ENCODE results near the gene HIBADH.

Gene HIBADH

GRCh38 chr7:27704422-27705199 lies 41.9 kb upstream of the HIBADH start:
- DNase-seq (ENCODE audit: extremely low read depth, insufficient read length): no peak
- Histone ChIP-seq H3K4me3 (replicated peaks; ENCODE audit: low read depth, low read length) (no peak overlapping the region), H3K36me3 (ENCODE audit: control insufficient read depth, insufficient read depth, low read length) (no peaks in the 10 kb centered on the region), H3K27me3 (replicated peaks; ENCODE audit: control insufficient read depth, insufficient read depth, low read length) (no peaks in the 10 kb centered on the region; the same call in 1 of the 2 replicates)
- TF ChIP-seq CTCF (IDR thresholded peaks at IDR 0.05; ENCODE audit: insufficient read depth, low read length, poor library complexity, severe bottlenecking): no peak

GRCh38 chr7:27703181-27703580 lies 40.5 kb upstream of the HIBADH start:
- Histone ChIP-seq H3K36me3 (ENCODE audit: control insufficient read depth, insufficient read depth, low read length) (no peaks in the 10 kb centered on the region), H3K4me3 (replicated peaks; ENCODE audit: low read depth, low read length) (no peak overlapping the region), H3K27me3 (replicated peaks; ENCODE audit: control insufficient read depth, insufficient read depth, low read length) (no peaks in the 10 kb centered on the region; the same call in 1 of the 2 replicates)
- no peak for DNase-seq (ENCODE audit: extremely low read depth, insufficient read length)
- no peak for TF ChIP-seq CTCF (IDR thresholded peaks at IDR 0.05; ENCODE audit: insufficient read depth, low read length, poor library complexity, severe bottlenecking)

DNA sequence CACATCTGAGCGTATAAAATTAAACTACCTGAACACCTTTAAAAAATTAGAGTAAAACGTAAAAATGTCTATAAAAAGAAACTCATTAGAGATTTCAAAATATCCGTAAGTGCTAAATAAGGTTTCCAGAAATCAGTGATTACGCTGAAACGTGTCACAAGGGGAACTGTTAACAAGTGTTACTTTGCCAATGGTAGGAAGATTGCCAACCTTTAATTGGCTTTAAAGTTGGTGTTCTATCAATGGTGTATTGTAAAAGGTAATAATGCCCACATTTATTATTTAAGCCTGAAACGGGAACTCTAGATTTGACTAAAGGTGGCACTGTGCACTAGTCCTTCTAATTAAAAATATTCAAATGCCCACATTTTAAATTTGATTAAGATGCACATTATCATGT lies 37.8 kb upstream of the HIBADH start:
- no peak for TF ChIP-seq CTCF (IDR thresholded peaks at IDR 0.05; ENCODE audit: insufficient read depth, low read length, poor library complexity, severe bottlenecking)
- no peaks in the 10 kb centered on the region; the same call in 1 of the 2 replicates for H3K27me3 ChIP-seq (replicated peaks; ENCODE audit: control insufficient read depth, insufficient read depth, low read length)
- DNase-seq (ENCODE audit: extremely low read depth, insufficient read length): no peak
- H3K36me3 ChIP-seq (ENCODE audit: control insufficient read depth, insufficient read depth, low read length): no peaks in the 10 kb centered on the region
- no peak overlapping the region for H3K4me3 ChIP-seq (replicated peaks; ENCODE audit: low read depth, low read length)

GRCh38 chr7:27699751-27700150 lies 37.1 kb upstream of the HIBADH start:
- no peak for DNase-seq (ENCODE audit: extremely low read depth, insufficient read length)
- Histone ChIP-seq H3K27me3 (replicated peaks; ENCODE audit: control insufficient read depth, insufficient read depth, low read length) (no peaks in the 10 kb centered on the region), H3K36me3 (ENCODE audit: control insufficient read depth, insufficient read depth, low read length) (no peaks in the 10 kb centered on the region), H3K4me3 (replicated peaks; ENCODE audit: low read depth, low read length) (no peak overlapping the region)
- no peak for TF ChIP-seq CTCF (IDR thresholded peaks at IDR 0.05; ENCODE audit: insufficient read depth, low read length, poor library complexity, severe bottlenecking)

GRCh38 chr7:27697861-27698430 lies 35.3 kb upstream of the HIBADH start:
- no peak for TF ChIP-seq CTCF (IDR thresholded peaks at IDR 0.05; ENCODE audit: insufficient read depth, low read length, poor library complexity, severe bottlenecking)
- H3K27me3 ChIP-seq (replicated peaks; ENCODE audit: control insufficient read depth, insufficient read depth, low read length): no peaks in the 10 kb centered on the region
- H3K4me3 ChIP-seq (replicated peaks; ENCODE audit: low read depth, low read length): no peak overlapping the region
- no peaks in the 10 kb centered on the region for H3K36me3 ChIP-seq (ENCODE audit: control insufficient read depth, insufficient read depth, low read length)
- peak; percentile 20 for DNase-seq (ENCODE audit: extremely low read depth, insufficient read length)

Measured in GM06990 (cell line).